ENCODE measurements around the gene C22orf23.

C22orf23 gene

DNA sequence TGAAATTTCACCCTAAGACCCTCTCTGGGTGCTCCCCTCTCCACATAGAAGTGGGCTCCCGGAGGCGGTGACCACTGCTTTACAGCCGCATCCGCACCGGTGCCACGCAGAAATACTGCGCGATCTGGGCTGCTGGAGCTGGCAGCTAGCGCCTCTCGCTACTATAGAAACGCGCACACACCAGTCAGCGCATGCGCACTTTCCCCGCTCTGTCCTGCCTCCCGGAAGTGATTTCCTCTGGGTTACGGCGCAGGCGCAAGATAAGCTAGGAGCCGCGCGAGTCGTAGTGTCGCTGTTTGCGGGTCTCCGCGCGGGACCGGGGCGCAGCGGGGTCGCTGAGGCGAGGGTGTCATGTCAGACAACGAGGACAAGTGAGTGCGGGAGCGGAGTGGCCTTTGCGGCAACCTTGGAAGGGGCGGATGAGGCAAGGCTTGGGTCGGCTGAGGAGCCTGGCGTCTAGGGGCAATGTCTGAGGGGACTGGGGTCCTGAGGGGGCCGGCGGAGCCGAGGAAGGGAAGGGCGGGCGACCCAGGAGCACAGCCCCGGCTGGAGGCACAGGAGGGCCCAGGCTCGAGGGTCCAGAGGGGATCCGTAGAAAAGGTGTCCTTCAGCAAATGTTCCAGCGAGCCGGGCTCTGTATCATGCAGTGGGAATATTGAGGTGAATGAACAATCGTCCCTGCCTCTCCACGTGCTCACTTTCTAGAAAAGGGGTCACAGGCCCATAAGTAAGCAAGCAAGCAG, at the start of gene C22orf23, which contains the start of gene POLR2F:
TSS of gene C22orf23 (minus strand) at position 165 of the 743 bp plus-strand sequence. CDS start 452 bp downstream, outside the sequence.
TSS of gene POLR2F (plus strand) at position 263 of the 743 bp plus-strand sequence. CDS start at position 352, 89 bp downstream.
- DNase-seq (ENCODE audit: low read depth in 2 of 3, low spot score in 1 of 3): peak; percentile 92 to 95 (median 93)

DNA sequence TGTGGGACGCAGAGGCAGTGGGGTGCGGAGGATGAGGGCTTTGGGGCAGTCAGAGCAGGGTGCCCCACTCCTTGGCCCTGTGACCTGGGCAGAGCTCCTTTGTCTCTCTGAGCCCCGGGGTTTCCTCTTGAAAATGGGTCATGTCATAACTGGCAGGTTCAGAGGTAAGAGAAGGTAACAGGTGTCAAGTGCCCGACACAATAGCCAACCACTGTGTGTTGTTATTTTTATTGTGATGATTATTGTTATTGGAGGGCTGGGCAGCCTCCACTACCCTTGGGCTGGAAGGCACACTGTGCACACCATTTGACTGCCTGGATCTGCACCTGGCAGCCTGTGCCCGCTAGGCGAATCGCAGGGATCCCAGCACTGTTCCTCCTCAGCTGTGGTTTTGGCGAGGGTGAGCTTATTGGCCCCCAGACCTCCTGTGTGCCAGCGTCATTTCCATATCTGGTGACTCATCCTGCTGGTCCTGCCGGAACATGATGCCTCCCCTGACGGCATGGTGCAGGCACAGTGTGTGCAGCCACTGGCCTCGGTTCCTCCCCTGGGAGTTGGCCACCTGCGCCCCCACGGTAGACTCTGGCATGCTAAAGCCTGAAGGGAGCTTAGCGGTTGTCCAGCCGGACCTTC, 46.4 kb upstream of the C22orf23 start:
- DNase-seq (ENCODE audit: low read depth in 2 of 3, low spot score in 1 of 3): no peak

DNA sequence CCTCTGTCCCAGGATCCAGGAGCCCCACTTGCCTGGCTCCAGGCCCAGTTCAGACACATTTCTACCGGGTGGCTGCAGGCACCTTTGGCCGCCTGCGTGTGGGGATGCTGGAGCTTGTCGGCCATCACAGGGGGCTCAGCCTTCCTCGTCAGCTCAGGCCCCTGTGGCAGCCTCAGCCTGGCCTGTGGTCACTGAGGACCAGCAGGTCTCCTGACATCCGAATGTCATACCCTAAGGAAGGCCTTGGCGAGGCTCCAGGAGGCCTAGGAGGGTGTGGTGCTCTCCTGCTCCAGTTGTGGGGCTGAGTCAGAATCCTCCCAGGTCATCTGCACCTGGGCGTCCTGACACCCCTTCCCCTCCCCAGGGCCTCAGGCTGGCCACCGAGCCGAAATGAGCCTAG, 45.8 kb upstream of the C22orf23 start:
- DNase-seq (ENCODE audit: low read depth in 2 of 3, low spot score in 1 of 3): no peak

DNA sequence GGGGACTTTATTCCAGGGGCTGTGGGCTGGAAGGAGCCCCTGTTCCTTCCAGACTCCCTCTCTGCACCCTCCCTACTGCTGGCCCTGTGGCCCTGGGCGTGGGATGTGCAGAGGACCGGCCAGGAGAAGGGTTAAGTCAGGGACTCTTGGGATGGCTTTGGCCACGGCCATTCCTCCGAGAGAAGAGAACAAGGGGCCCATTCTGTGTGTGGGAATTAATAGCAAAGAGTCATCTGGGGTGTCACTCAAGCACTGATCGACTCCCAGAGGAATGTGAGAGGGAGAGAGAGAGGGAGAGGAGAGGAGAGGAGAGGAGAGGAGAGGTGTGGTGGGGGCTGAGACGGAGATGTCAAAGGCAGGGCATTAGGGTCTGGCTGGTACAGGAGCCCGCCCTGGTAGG, 45.1 kb upstream of the C22orf23 start:
- DNase-seq (ENCODE audit: low read depth in 2 of 3, low spot score in 1 of 3): no peak

DNA sequence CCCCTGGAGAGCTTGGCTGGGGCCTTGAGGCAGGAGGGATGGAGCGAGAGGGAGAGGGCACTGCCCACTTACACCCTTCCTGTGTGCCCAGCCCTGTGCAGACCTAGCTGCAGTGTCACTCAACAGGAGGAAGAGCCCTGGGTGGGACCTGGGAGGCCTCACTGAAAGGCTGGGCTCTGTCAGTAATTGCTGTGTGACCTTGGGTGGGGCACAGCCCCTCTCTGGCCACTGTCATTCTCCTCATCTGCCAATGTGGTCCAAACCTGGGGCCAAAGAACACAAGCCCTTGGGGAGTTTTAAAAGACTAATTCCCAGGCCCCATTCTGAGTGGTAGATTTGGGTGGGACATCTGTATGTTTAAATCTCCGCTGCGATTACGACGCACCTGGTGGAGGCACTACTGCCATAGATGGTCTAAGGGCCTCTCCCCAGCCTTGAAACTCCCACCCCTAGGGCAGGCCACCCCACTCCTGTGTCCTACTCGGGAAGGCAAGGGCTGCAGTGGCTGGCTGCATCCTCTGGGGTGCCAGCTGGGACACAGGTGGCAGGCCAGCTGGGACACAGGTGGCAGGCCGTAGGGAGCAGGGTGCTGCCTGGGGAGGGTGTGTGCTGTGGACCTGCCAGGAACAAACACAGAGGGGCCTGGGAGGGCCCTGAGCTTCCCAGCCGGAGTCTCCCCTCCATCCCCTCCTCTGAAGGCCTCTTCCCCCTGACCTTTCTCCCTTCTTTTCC, 43.3 kb upstream of the C22orf23 start:
- no peak for DNase-seq (ENCODE audit: low read depth in 2 of 3, low spot score in 1 of 3)

DNA sequence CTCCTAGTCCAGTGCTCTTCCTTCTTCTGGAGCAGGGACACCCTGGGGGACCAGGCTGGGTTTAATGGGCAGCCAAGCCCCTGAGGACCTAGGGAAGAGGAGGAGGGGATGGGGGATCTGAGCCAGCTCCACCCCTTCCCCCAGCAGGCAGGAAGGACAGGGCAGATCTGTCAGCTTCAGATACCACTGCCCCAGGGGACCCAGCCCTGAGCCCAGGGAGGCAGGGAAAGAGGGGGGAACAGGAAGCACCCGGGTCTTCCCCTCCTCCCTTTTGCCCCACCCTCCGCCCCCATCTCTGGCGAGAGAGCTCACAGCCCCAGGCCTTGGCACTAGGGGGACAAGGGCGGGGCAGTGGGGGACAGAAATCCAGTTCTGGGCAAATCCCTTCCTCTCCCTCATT, 42.7 kb upstream of the C22orf23 start:
- DNase-seq (ENCODE audit: low read depth in 2 of 3, low spot score in 1 of 3): no peak

DNA sequence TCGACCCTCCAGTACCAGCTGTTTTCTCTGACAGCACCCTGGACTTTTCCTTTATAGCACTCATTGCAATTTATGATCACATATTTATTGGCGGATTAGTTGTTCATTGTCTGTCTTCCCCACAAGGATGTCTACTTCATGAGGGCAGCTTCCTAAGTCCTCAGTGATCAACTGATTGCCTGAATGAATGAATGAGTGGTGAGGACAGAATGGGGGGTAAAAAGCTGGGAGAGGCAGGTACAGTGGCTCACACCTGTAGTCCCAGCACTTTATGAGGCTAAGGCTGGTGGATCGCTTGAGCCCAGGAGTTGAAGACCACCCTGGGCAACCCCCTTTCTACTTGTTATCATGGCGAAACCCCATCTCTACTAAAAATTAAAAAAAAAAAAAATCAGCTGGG, 42.1 kb upstream of the C22orf23 start:
- DNase-seq (ENCODE audit: low read depth in 2 of 3, low spot score in 1 of 3): no peak

DNA sequence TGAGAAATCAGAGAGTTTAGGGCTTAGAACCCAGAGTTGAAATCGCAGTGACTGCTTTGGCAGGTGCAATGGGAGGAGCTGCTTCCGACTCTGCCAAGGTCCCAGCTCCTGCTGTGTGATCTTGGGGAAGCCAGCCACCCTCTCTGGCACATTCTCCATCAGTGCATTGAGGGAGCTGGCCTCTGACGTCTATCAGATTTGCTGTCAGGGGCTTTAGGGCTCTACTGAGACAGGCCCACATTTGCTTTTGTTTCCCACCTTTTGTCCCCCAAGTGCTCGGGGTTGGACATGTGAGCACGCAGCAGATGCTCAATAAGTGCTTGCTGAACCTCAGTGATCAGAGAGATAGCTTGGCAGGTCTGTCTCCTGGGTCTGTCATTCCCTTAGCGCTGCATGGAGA, 41.6 kb upstream of the C22orf23 start:
- no peak for DNase-seq (ENCODE audit: low read depth in 2 of 3, low spot score in 1 of 3)

DNA sequence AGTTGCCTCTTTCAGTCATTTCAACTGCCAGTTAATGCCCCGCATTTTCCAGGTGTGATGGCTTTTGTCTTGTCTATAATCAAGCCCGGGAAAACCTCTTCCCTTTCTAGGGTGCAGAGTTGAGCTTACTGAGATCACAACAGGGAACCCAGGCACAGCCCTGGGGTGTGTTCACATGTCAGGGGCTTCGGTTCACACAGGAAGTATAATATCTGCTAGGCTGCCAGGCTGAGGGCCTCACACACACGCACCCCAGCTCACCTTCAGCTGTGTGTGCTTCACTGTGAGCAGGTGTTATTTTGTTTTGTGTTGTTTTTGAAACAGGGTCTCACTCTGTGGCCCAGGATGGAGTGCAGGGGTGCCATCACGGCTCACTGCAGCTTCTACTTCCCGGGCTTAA, 40.6 kb upstream of the C22orf23 start:
- no peak for DNase-seq (ENCODE audit: low read depth in 2 of 3, low spot score in 1 of 3)

DNA sequence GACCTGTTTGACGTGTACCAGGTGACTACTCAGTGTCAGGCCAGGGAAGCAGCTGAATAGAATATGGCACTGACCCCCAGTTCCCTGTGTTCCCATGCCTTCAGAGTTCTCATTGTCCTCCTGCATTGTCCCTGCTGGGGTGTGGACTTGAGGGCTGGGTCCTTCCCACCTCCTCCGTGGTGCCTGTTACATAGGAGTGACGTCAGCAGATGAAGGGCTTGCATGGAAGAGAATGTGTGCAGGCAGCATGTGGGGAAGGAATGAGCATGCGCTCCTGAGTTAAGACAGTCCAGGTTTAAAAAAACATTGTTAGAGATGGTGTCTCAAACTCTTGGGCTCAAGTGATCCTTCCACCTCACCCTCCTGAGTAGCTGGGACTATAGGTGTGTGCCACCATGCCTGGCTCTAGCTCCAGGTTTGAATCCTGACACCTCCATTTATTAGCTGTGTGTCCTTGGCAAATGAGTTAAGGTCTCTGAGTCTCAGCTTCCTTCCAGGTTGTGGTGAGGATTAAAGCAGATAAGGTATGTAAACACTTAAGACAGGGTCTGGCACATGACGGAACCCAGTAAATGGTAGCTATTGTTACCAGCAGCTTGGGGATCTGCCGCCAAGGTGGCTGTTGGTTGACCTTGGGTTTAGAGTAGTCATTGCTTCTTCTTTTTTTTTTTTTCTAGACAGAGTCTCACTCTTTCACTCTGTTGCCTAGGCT, 38.5 kb upstream of the C22orf23 start:
- no peak for DNase-seq (ENCODE audit: low read depth in 2 of 3, low spot score in 1 of 3)

DNA sequence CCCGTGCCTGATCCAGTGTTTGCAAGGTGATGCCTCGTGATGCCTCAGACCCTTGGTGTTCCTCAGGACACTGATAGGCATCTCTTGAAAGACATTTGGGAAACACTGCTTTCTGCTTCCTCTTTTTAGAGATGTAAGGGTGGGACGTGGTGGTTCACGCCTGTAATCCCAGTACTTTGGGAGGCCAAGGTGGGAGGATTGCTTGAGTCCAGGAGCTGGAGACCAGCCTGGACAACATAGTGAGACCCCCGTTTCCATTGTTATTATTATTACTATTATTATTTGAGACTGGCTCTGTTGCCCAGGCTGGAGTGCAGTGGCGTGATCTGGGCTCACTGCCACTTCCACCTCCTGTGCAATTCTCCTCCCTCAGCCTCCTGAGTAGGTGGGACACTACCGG, 37.5 kb upstream of the C22orf23 start:
- no peak for DNase-seq (ENCODE audit: low read depth in 2 of 3, low spot score in 1 of 3)

DNA sequence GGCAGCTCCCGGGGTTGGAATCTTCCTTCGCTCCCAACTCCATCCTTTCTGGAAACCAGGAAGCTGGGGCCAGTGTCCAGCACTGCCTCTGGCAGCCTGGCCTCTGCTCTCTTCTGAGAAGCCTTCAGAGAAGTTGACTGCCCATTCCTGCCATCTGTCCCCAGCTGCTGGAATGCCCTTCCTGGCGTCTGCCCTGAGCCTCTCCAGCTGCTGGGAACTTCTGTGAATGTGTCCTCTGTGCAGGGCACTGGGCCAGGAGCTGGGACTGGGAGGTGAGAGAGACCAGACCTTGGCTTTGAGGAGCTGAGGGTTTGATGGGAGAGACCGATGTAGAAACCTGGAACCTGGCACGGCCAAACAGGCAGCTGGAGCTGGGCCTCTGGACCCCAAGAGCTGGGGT, 36.9 kb upstream of the C22orf23 start:
- no peak for DNase-seq (ENCODE audit: low read depth in 2 of 3, low spot score in 1 of 3)

DNA sequence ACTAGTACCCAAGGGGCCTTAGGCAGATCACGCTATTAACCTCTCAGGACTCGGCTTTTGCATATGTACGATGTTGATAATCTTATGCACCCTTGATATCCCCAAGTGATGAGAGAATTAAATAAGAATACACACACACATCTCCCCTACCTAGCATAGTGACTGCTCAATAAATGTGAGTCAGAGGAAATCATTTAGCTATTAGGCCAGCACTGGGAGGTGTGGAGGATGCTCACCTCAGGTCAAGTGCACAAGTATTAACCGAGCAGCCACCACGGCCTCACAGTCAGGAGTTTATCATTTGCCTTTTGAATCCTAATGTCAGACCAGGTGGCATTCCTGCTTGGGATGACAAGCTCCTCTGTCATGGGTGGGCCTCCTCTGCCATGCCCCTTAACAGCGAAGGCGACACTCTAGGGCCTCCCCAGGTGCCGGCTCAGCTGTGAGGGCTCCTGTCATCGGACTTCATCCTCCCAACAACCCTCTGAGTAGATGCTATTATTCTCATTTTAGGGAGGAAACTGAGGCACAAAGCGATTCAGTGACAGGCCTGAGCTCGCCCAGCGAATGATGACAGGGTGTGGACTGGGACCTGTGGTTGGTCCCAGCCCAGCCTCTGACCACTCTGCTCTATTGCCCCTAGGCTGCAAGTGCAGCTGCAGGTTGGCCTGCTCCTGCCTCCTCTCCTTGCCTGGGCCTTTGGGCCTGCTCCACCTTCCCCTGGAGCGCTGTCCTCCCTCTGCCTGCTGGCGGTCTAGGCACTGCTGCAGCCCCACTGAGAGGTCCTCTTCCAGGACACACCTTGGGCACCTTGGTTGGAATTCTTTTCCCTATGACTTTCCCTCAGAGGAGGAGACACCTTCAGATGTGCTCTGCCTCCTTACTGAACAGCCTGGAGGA, 36.0 kb upstream of the C22orf23 start:
- no peak for DNase-seq (ENCODE audit: low read depth in 2 of 3, low spot score in 1 of 3)

DNA sequence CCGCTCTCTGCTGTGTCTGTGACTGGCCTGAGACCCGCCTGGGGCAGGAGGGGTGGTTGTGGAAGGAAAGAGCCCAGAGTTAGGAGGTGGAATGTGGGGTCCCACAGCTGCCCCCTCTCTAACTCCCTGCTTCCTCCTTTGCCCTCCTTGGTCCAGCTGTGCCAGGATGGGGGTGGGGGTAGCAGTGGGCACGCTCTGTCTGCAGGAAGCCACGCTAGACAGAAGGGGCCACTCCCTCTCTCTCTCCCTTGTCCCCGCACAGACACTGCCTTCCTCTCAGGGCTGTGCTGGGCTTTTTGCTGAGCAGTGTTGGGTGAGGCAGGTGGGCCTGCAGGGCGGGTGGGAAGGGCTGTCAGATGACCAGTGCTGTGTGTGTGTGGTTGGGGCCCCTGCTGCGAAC, 33.0 kb upstream of the C22orf23 start:
- DNase-seq (ENCODE audit: low read depth in 2 of 3, low spot score in 1 of 3): no peak

DNA sequence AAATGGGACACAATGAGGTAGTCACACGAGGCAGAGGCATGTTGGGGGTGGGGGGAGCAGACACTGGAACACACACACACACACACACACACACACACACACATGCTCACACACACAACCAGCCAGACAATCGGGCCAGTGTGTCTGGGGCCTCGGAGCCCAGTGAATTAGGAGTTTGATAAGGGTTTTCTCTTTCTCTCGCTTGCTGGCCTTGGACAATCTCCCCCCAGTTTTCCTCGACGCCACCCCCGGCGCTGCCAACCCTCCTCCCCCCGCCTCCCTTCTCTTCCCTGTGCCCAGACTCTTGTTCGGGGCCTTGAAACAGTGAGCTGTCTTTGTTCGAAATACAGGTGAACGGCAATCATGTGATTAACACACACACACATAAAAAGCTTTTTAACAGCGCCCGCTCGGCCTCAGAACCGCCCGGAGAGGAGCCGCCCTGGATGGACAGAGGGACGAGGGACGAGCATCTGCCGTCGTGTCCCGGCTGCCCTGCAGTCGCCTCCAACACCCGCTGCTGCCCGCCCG, 32.4 kb upstream of the C22orf23 start:
- no peak for DNase-seq (ENCODE audit: low read depth in 2 of 3, low spot score in 1 of 3)

DNA sequence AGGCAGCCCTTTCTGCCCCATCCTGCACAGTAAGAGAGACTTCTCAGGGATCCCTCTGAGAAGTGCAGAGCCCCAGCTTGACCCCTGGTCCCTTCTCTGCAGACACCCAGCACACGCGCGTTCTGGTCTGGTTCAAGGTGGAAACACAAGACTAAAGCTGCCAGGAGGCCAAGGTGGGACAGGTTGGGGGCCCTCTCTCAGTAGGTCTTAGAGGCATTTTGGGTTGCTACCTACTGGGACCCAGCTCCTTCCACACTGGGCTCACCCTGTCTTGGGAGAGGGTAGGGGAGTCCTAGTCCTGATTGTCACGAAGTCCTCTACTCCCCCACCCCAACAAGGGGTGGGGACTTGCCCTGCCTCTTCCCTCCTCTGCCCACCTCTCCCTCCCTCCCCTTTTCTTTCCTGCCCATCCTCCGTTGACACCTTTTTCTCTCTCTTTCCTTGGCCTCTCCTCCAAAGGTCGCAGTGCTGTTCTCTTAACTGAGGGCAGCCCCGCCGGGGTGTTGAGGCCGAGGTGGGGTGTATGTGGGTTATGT, 31.7 kb upstream of the C22orf23 start:
- no peak for DNase-seq (ENCODE audit: low read depth in 2 of 3, low spot score in 1 of 3)

DNA sequence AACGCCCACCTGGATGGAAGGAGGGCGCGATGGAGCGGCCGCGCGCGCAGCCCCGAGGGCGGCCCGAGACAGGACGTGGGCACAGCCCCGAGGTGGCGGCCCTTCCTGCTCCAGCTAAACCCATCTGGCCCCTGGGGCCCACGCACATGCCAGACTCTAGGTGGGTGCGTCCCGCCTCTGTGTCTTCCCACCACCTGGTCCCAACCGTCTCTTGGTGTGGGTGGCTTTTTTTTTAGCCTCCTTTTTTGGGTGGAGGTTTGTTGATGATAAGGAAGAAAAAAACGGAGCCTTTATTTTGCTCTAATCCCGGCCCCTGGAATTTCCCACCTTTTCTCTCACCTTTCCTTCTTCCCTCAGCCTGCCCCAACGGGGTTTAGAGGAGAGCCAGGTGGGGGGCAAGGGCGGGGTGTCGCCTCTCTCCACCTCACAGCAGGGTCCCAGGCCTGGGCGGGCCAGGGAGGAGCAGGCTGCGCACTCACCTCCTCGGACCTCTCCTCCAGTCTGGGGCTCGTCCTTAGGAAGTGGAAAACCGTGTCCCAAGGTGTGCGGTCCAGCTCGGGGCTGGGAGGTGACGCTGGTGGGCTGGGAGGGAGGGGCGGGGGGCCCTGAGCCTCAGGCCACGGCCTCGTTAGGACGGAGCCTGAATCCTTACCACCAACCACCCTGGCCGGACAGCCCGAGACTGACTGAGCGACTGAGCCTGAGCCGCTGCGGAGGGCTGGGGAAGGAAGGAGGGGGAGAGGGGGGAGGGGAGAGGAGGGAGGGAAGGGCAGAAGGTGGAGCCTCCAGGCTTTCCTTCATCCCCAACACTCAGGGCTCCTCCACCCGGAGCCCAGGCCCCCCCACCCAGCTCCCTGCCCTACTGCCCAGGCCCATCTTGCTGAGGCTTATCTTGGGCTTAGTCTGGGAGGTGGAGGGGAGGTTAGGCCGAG, 30.7 kb upstream of the C22orf23 start, which contains the start of gene SOX10:
TSS of gene SOX10 (minus strand) at position 696 of the 932 bp plus-strand sequence. CDS start 771 bp downstream, outside the sequence.
- no peak for DNase-seq (ENCODE audit: low read depth in 2 of 3, low spot score in 1 of 3)
